Fibroblast of the aortic adventitia (primary cell): ENCODE results near the gene PCDHB12. TPM values are rescaled to one million over a fixed set of nuclear protein-coding genes. Genes with fewer than 3 reads are reported as not detected.
A peak's percentile ranks its signal among the peaks of the same experiment; 100 is the strongest.
"Not testable (repeated sequence)": the region's sequence is repeated elsewhere in the genome, so short reads cannot be mapped to it uniquely, and the experiment has no call there.

ENCODE experiments used
- DNase-seq: peaks from one replicate; pipeline ENCODE4 v3.0.0-alpha.2; 2010; ENCODE audit warnings: low read depth
- H3K4me3 ChIP-seq: 2 replicates; pipeline ENCODE4 v1.5.1; 2011; ENCODE audit warnings: low read depth, mild to moderate bottlenecking, control low read depth, low read length, moderate library complexity
- CTCF ChIP-seq: IDR thresholded peaks from 2 replicates; pipeline ENCODE4 v1.5.1; 2011; ENCODE audit warnings: mild to moderate bottlenecking, low read length, control low read depth, inconsistent platforms; ENCODE audit not compliant: insufficient read depth
- total RNA-seq: library from RNA; depleted of rRNA; stranded (reverse); fragments of >200 nt; gene quantifications from 2 replicates; pipeline ENCODE4 v1.2.3, GENCODE V29; 2012; ENCODE audit warnings: low replicate concordance

Gene PCDHB12
- total RNA-seq, 1 donor: 0.18 TPM

GRCh38 chr5:141199359-141200235, 8.9 kb upstream of the PCDHB12 start, which contains the start of gene PCDHB11:
Gene PCDHB11 (plus strand): TSS chr5:141199627. CDS start chr5:141199775, 148 bp downstream.
- no peak for DNase-seq
- no peak for TF ChIP-seq CTCF
- H3K4me3 ChIP-seq: no peak within 1 kb of the TSS

- DNase-seq, H3K4me3 ChIP-seq: not testable (repeated sequence)
Observed at GRCh38 chr5:141201126-141201525, 7.4 kb upstream of the PCDHB12 start.

- not testable (repeated sequence) for H3K4me3 ChIP-seq, DNase-seq
Observed at GRCh38 chr5:141201646-141202045, 6.9 kb upstream of the PCDHB12 start.

- not testable (repeated sequence) for H3K4me3 ChIP-seq, DNase-seq
Observed at GRCh38 chr5:141210281-141210680, 1.8 kb downstream of the PCDHB12 start.

GRCh38 chr5:141210849-141211248, 2.3 kb downstream of the PCDHB12 start:
- not testable (repeated sequence) for DNase-seq, H3K4me3 ChIP-seq

- not testable (repeated sequence) for H3K4me3 ChIP-seq
- DNase-seq: peak; percentile 9
Observed at GRCh38 chr5:141213656-141214339, 5.3 kb downstream of the PCDHB12 start, which contains the start of gene PCDHB13. Gene PCDHB13 (plus strand): TSS chr5:141213919. CDS start chr5:141214124, 205 bp downstream.

GRCh38 chr5:141214583-141214982, 6.1 kb downstream of the PCDHB12 start:
- H3K4me3 ChIP-seq, DNase-seq: not testable (repeated sequence)

GRCh38 chr5:141215504-141215903, 7.0 kb downstream of the PCDHB12 start:
- not testable (repeated sequence) for DNase-seq, H3K4me3 ChIP-seq

- not testable (repeated sequence) for DNase-seq, H3K4me3 ChIP-seq
Observed at GRCh38 chr5:141216035-141216434, 7.5 kb downstream of the PCDHB12 start.

GRCh38 chr5:141223112-141223783, 14.7 kb downstream of the PCDHB12 start, which contains the start of gene PCDHB14:
Gene PCDHB14 (plus strand): TSS chr5:141223343. CDS start chr5:141223506, 163 bp downstream.
- no peak for TF ChIP-seq CTCF
- peak within 1 kb of the TSS; percentile 44 for H3K4me3 ChIP-seq
- DNase-seq: peak; percentile 30

GRCh38 chr5:141224844-141225243, 16.3 kb downstream of the PCDHB12 start:
- H3K4me3 ChIP-seq, DNase-seq: not testable (repeated sequence)

- not testable (repeated sequence) for DNase-seq
Observed at GRCh38 chr5:141225421-141225820, 16.9 kb downstream of the PCDHB12 start.

More at GRCh38 chr5:141225421-141225820, 16.9 kb downstream of the PCDHB12 start:
- H3K4me3 ChIP-seq: not testable (repeated sequence)
